A673 (cell line): Measurements from ENCODE around the gene CYP4F2.

Source experiments
- EZH2 ChIP-seq: fragments of 200-600 bp; sonication (generic); IDR thresholded peaks from 2 replicates; pipeline ENCODE4 v1.6.1; 2017; ENCODE audit warnings: borderline replicate concordance, low read depth, mild to moderate bottlenecking, mixed read lengths, antibody characterized with exemption, low read length; ENCODE audit not compliant: poor library complexity, severe bottlenecking
- TF ChIP-seq, protein P1 (sequence below): fragments of 300-800, 200-600 bp; sonication (generic); conservative IDR thresholded peaks from 2 replicates; pipeline ENCODE4 v1.5.1; 2017; ENCODE audit warnings: low read depth, mild to moderate bottlenecking, antibody characterized with exemption, low read length, moderate library complexity, mixed read lengths

- TF ChIP-seq, protein P1, sequence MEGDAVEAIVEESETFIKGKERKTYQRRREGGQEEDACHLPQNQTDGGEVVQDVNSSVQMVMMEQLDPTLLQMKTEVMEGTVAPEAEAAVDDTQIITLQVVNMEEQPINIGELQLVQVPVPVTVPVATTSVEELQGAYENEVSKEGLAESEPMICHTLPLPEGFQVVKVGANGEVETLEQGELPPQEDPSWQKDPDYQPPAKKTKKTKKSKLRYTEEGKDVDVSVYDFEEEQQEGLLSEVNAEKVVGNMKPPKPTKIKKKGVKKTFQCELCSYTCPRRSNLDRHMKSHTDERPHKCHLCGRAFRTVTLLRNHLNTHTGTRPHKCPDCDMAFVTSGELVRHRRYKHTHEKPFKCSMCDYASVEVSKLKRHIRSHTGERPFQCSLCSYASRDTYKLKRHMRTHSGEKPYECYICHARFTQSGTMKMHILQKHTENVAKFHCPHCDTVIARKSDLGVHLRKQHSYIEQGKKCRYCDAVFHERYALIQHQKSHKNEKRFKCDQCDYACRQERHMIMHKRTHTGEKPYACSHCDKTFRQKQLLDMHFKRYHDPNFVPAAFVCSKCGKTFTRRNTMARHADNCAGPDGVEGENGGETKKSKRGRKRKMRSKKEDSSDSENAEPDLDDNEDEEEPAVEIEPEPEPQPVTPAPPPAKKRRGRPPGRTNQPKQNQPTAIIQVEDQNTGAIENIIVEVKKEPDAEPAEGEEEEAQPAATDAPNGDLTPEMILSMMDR: no peak
- TF ChIP-seq EZH2: no peak
These were observed 26.3 kb downstream of the CYP4F2 start for GRCh38 chr19:15871570-15871969.
